ENCODE measurements around the gene CMTM3. TPM values are rescaled to one million over a fixed set of nuclear protein-coding genes. Genes with fewer than 3 reads are reported as not detected.
"Not testable (repeated sequence)": the region's sequence is repeated elsewhere in the genome, so short reads cannot be mapped to it uniquely, and the experiment has no call there.

CMTM3 gene
- total RNA-seq, 1 experiment from 2014 or later: 4.3 TPM

DNA sequence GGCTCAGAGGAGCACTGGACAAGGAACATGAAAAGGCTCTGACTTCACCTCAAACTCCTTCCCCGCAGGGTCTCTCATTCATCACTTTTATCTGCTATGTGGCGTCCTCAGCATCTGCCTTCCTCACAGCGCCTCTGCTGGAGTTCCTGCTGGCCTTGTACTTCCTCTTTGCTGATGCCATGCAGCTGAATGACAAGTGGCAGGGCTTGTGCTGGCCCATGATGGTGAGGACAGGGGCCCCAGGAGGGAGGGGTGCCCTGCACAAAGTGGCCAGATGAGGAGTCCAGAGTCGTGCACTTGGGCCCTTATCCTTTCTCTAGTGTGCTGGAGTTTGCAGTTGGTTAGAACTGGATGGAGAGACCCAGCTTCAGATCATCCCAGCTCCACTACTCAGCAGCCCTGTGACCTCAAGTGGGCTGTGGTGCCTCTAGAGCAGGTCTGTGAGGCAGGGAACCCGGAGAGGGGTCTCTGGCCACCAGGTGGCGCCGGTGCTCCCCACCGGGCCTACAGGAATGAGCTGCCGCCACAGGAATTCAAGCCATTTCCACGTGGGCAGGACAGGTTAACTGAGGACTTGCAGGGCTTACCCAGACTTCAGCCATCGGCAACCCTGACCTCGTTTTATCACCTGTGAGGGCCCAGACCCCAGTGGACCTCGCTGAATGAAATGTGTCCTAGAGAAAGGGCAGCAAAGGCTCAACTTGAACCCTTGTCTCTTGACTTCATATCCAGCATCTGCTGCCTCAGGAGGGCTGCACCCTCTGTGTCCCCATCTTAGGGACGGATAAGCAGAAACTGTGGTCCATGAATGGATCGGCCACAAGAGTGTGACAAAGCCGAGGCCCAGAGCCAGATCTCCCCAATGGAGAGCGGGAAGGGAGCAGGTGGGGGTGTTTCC lies 4.0 kb downstream of the CMTM3 start:
- CTCF ChIA-PET: interaction anchor here (0.5 to 5.5 kb wide), 51 partner anchors 9 to 1513 kb away, joined by 3 to 56 read pairs (median 6); partner anchors contain the start of genes CMTM2, DYNC1LI2 and NAE1
- H3K27ac Mint-ChIP-seq (ENCODE audit: low read depth, unreplicated experiment): no peak overlapping the region
- TF ChIP-seq, protein P1, sequence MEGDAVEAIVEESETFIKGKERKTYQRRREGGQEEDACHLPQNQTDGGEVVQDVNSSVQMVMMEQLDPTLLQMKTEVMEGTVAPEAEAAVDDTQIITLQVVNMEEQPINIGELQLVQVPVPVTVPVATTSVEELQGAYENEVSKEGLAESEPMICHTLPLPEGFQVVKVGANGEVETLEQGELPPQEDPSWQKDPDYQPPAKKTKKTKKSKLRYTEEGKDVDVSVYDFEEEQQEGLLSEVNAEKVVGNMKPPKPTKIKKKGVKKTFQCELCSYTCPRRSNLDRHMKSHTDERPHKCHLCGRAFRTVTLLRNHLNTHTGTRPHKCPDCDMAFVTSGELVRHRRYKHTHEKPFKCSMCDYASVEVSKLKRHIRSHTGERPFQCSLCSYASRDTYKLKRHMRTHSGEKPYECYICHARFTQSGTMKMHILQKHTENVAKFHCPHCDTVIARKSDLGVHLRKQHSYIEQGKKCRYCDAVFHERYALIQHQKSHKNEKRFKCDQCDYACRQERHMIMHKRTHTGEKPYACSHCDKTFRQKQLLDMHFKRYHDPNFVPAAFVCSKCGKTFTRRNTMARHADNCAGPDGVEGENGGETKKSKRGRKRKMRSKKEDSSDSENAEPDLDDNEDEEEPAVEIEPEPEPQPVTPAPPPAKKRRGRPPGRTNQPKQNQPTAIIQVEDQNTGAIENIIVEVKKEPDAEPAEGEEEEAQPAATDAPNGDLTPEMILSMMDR (IDR thresholded peaks at IDR 0.05; ENCODE audit: unreplicated experiment): peak; percentile 78
- H3K27me3 Mint-ChIP-seq (ENCODE audit: insufficient read depth, unreplicated experiment): no peaks in the 10 kb centered on the region
- no peak overlapping the region for H3K4me3 Mint-ChIP-seq (ENCODE audit: unreplicated experiment)
- no TSS peak for BruUV-seq (replicated peaks)
- POLR2A ChIA-PET: interaction anchor here (1.0 to 3.3 kb wide), 4 partner anchors 10 to 89 kb away, joined by 3 to 17 read pairs (median 6); no protein-coding TSS in a partner anchor
- DNase-seq (ENCODE audit: unreplicated experiment): peak; percentile 86
- intact Hi-C loops (cut with micrococcal nuclease): loop anchor here (1.0 to 10.0 kb wide), 5 partner anchors 43 to 259 kb away; partner anchors contain the start of gene DYNC1LI2
- no peaks in the 10 kb centered on the region for H3K9me3 Mint-ChIP-seq (ENCODE audit: unreplicated experiment)
- peaks cover 28% of the 10 kb centered on the region for H3K36me3 Mint-ChIP-seq (ENCODE audit: insufficient read depth, unreplicated experiment)
- H3K4me1 Mint-ChIP-seq (ENCODE audit: insufficient read depth, unreplicated experiment): peaks cover 14% of the 10 kb centered on the region

DNA sequence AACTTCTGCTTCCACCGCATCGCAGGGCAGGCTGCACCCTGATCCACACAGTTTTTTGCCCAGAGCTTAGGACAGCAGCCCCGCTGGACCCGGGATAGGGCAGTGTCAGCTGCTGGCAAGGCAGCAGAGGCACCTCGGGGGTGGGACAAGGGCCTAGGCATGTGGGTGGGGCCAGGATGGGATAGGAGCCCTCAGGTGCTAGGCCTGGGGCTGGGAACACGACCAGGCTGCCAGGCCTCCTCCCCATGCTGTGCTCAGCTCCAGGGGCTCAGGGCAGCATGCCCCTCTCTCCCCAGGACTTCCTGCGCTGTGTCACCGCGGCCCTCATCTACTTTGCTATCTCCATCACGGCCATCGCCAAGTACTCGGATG lies 4.6 kb downstream of the CMTM3 start:
- ChIA-PET POLR2A (interaction anchor here (0.7 to 3.3 kb wide), 5 partner anchors 9 to 101 kb away, joined by 3 to 17 read pairs (median 4); no protein-coding TSS in a partner anchor), CTCF (interaction anchor here (0.5 to 5.5 kb wide), 36 partner anchors 8 to 258 kb away, joined by 3 to 56 read pairs (median 7); partner anchors contain the start of genes CMTM2 and NAE1)
- Mint-ChIP-seq H3K27me3 (ENCODE audit: insufficient read depth, unreplicated experiment) (no peaks in the 10 kb centered on the region), H3K36me3 (ENCODE audit: insufficient read depth, unreplicated experiment) (peaks cover 29% of the 10 kb centered on the region), H3K27ac (ENCODE audit: low read depth, unreplicated experiment) (no peak overlapping the region), H3K4me1 (ENCODE audit: insufficient read depth, unreplicated experiment) (peaks cover 8% of the 10 kb centered on the region), H3K4me3 (ENCODE audit: unreplicated experiment) (no peak overlapping the region), H3K9me3 (ENCODE audit: unreplicated experiment) (no peaks in the 10 kb centered on the region)
- intact Hi-C loops (cut with micrococcal nuclease): loop anchor here (2.0 to 10.0 kb wide), 2 partner anchors 54 to 146 kb away; partner anchors contain the start of gene DYNC1LI2
- DNase-seq (ENCODE audit: unreplicated experiment): no peak
- no TSS peak for BruUV-seq (replicated peaks)
- TF ChIP-seq, protein P1 (IDR thresholded peaks at IDR 0.05; ENCODE audit: unreplicated experiment): no peak

DNA sequence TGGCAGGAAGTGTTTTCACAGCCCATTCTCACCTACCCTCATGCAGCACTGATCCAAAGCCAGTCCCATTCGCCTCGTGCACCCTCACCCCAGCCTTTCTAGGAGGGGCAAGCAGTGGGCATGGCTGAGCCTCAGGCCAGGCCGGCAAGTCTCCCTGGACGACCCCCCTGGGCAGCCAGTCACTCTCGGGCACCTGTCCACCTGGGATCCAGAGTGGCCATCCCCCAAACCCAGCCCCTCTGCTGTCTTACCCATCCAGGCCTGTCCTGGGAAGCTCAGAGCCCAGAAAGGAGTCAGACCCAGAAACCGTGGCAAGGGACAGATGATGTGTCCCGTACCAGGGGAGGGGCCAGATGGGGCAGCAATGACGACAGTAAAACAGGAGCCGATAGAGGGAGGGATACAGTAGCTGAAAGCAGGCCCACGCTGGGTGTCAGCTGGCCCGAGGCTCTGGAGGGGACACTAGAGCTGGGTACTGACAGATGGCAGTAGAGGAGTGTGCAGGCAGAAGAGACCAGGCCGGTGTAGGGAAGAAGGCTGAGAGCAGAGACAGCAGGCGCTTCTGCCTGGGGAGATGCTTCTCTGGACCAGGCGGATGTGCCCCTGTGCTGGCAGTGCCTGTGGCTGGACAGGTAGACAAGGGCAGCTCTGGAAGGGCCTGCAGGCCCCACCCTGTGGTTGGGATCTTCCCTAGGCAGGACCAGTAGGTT lies 5.8 kb downstream of the CMTM3 start:
- H3K9me3 Mint-ChIP-seq (ENCODE audit: unreplicated experiment): no peaks in the 10 kb centered on the region
- POLR2A ChIA-PET: no interaction called here
- DNase-seq (ENCODE audit: unreplicated experiment): no peak
- H3K4me3 Mint-ChIP-seq (ENCODE audit: unreplicated experiment): no peak overlapping the region
- BruUV-seq (replicated peaks): no TSS peak
- H3K36me3 Mint-ChIP-seq (ENCODE audit: insufficient read depth, unreplicated experiment): peaks cover 29% of the 10 kb centered on the region
- intact Hi-C loops (cut with micrococcal nuclease): no loop called here
- no peaks in the 10 kb centered on the region for H3K27me3 Mint-ChIP-seq (ENCODE audit: insufficient read depth, unreplicated experiment)
- CTCF ChIA-PET: interaction anchor here (0.6 to 5.5 kb wide), 11 partner anchors 8 to 210 kb away, joined by 3 to 56 read pairs (median 6); partner anchors contain the start of gene CMTM2
- peaks cover 8% of the 10 kb centered on the region for H3K4me1 Mint-ChIP-seq (ENCODE audit: insufficient read depth, unreplicated experiment)
- no peak overlapping the region for H3K27ac Mint-ChIP-seq (ENCODE audit: low read depth, unreplicated experiment)
- TF ChIP-seq, protein P1 (IDR thresholded peaks at IDR 0.05; ENCODE audit: unreplicated experiment): no peak

DNA sequence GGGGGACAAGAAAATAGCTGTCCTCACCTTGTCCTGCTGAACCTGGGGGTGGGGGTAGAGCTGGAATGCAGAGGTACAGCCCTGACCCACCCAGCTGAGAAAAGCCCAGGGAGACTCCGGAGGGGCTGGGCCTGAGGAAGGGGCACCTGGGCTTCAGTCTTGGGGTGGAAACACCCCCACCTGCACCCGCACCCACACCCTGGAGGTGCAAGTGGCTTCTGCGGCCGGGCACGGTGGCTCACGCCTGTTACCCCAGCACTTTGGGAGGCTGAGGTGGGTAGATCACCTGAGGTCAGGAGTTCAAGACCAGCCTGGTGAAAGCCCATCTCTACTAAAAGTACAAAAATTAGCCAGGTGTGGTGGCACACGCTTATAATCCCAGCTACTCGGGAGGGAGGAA lies 7.4 kb downstream of the CMTM3 start:
- ChIA-PET POLR2A (interaction anchor here (0.6 kb wide), 1 partner anchor 72 kb away, joined by 3 read pairs; no protein-coding TSS in a partner anchor), CTCF (interaction anchor here (0.7 to 5.5 kb wide), 11 partner anchors 28 to 257 kb away, joined by 3 to 56 read pairs (median 4); no protein-coding TSS in a partner anchor)
- H3K27me3 Mint-ChIP-seq (ENCODE audit: insufficient read depth, unreplicated experiment); BruUV-seq (replicated peaks); H3K9me3 Mint-ChIP-seq (ENCODE audit: unreplicated experiment); DNase-seq (ENCODE audit: unreplicated experiment); H3K4me1 Mint-ChIP-seq (ENCODE audit: insufficient read depth, unreplicated experiment); H3K27ac Mint-ChIP-seq (ENCODE audit: low read depth, unreplicated experiment); H3K4me3 Mint-ChIP-seq (ENCODE audit: unreplicated experiment); intact Hi-C loops (cut with micrococcal nuclease): not testable (repeated sequence)
- peaks cover 29% of the 10 kb centered on the region for H3K36me3 Mint-ChIP-seq (ENCODE audit: insufficient read depth, unreplicated experiment)
